ENCODE data around the gene OTP. TPM values are rescaled to one million over a fixed set of nuclear protein-coding genes. Genes with fewer than 3 reads are reported as not detected.

The OTP gene
- total RNA-seq, 1 experiment from 2014 or later = 0.11 TPM

GRCh38 chr5:77658662-77659061 lies 20.1 kb upstream of the OTP start:
- no TSS peak for BruUV-seq (replicated peaks)
- H3K4me1 Mint-ChIP-seq (ENCODE audit: low read depth, unreplicated experiment) = no peaks in the 10 kb centered on the region
- no peak overlapping the region for H3K27ac Mint-ChIP-seq (ENCODE audit: unreplicated experiment)
- H3K27me3 Mint-ChIP-seq (ENCODE audit: insufficient read depth, unreplicated experiment) = peaks cover 32% of the 10 kb centered on the region
- ChIA-PET POLR2A (no interaction called here), CTCF (no interaction called here)
- TF ChIP-seq CTCF (IDR thresholded peaks at IDR 0.05; ENCODE audit: insufficient read depth in 1 of 2, low read depth in 1 of 2, low read length in 1 of 2, severe bottlenecking in 1 of 2, unreplicated experiment in 1 of 2) = no peak
- no peaks in the 10 kb centered on the region for H3K9me3 Mint-ChIP-seq (ENCODE audit: unreplicated experiment)
- intact Hi-C loops (cut with micrococcal nuclease; ENCODE audit: unreplicated experiment) = no loop called here
- no peaks in the 10 kb centered on the region for H3K4me1 ChIP-seq
- H3K36me3 ChIP-seq (ENCODE audit: control insufficient read depth, insufficient read depth, low read length) = no peaks in the 10 kb centered on the region
- no peak overlapping the region for H3K4me3 Mint-ChIP-seq (ENCODE audit: unreplicated experiment)
- H3K9me3 ChIP-seq = no peaks in the 10 kb centered on the region
- no peak for DNase-seq
- no peaks in the 10 kb centered on the region for H3K36me3 Mint-ChIP-seq (ENCODE audit: insufficient read depth, unreplicated experiment)
- no peaks in the 10 kb centered on the region for H3K27me3 ChIP-seq (replicated peaks; ENCODE audit: control insufficient read depth, insufficient read depth, low read length)
- no peak overlapping the region for H3K4me3 ChIP-seq (ENCODE audit: low read depth, low read length)

GRCh38 chr5:77651343-77651742 lies 12.8 kb upstream of the OTP start:
- Mint-ChIP-seq H3K4me3 (ENCODE audit: unreplicated experiment) (no peak overlapping the region), H3K27ac (ENCODE audit: unreplicated experiment) (no peak overlapping the region), H3K27me3 (ENCODE audit: insufficient read depth, unreplicated experiment) (peaks cover 38% of the 10 kb centered on the region), H3K9me3 (ENCODE audit: unreplicated experiment) (no peaks in the 10 kb centered on the region), H3K4me1 (ENCODE audit: low read depth, unreplicated experiment) (no peaks in the 10 kb centered on the region), H3K36me3 (ENCODE audit: insufficient read depth, unreplicated experiment) (no peaks in the 10 kb centered on the region)
- no peak for TF ChIP-seq CTCF (IDR thresholded peaks at IDR 0.05; ENCODE audit: insufficient read depth in 1 of 2, low read depth in 1 of 2, low read length in 1 of 2, severe bottlenecking in 1 of 2, unreplicated experiment in 1 of 2)
- H3K36me3 ChIP-seq (ENCODE audit: control insufficient read depth, insufficient read depth, low read length) = no peaks in the 10 kb centered on the region
- no peaks in the 10 kb centered on the region for H3K9me3 ChIP-seq
- no peaks in the 10 kb centered on the region for H3K27me3 ChIP-seq (replicated peaks; ENCODE audit: control insufficient read depth, insufficient read depth, low read length)
- BruUV-seq (replicated peaks) = no TSS peak
- DNase-seq = no peak
- POLR2A ChIA-PET = no interaction called here
- no peaks in the 10 kb centered on the region for H3K4me1 ChIP-seq
- intact Hi-C loops (cut with micrococcal nuclease; ENCODE audit: unreplicated experiment) = no loop called here
- H3K4me3 ChIP-seq (ENCODE audit: low read depth, low read length) = no peak overlapping the region
- CTCF ChIA-PET = no interaction called here

DNA sequence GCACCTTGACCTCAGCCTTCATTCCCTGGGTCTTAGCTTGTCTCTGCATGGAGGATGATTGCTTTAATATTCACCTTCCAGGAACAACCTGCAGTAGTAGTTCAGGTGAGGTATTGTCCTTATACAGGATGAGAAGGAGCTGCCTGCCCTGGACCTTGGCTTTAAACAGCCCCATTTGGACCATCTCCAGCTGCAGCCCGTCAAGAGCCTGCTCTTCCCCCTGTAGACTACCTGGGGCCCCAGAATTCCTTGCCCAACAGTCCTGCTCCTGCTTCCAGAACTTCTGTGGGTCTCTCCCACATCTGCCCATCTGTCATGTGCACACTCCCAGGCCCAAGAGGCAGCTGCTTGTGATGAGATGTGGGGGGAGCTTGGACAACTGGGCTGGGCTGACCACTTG lies 12.2 kb upstream of the OTP start:
- Histone ChIP-seq H3K4me1 (no peaks in the 10 kb centered on the region), H3K36me3 (ENCODE audit: control insufficient read depth, insufficient read depth, low read length) (no peaks in the 10 kb centered on the region), H3K27me3 (replicated peaks; ENCODE audit: control insufficient read depth, insufficient read depth, low read length) (no peaks in the 10 kb centered on the region), H3K4me3 (ENCODE audit: low read depth, low read length) (no peak overlapping the region), H3K9me3 (no peaks in the 10 kb centered on the region)
- POLR2A ChIA-PET = no interaction called here
- H3K9me3 Mint-ChIP-seq (ENCODE audit: unreplicated experiment) = no peaks in the 10 kb centered on the region
- DNase-seq = no peak
- no peaks in the 10 kb centered on the region for H3K4me1 Mint-ChIP-seq (ENCODE audit: low read depth, unreplicated experiment)
- H3K36me3 Mint-ChIP-seq (ENCODE audit: insufficient read depth, unreplicated experiment) = no peaks in the 10 kb centered on the region
- peaks cover 37% of the 10 kb centered on the region for H3K27me3 Mint-ChIP-seq (ENCODE audit: insufficient read depth, unreplicated experiment)
- H3K4me3 Mint-ChIP-seq (ENCODE audit: unreplicated experiment) = no peak overlapping the region
- no TSS peak for BruUV-seq (replicated peaks)
- CTCF ChIA-PET = no interaction called here
- TF ChIP-seq CTCF (IDR thresholded peaks at IDR 0.05; ENCODE audit: insufficient read depth in 1 of 2, low read depth in 1 of 2, low read length in 1 of 2, severe bottlenecking in 1 of 2, unreplicated experiment in 1 of 2) = no peak
- intact Hi-C loops (cut with micrococcal nuclease; ENCODE audit: unreplicated experiment) = no loop called here
- no peak overlapping the region for H3K27ac Mint-ChIP-seq (ENCODE audit: unreplicated experiment)
